Nephron progenitor cell (in vitro differentiated cells): ENCODE results near the gene EIF4G2.

Source experiments
- DNase-seq: peaks from one replicate; pipeline ENCODE4 v3.0.0; 2021
- H3K27ac Mint-ChIP-seq: 2 replicates; pipeline ENCODE4 v1.8.0; 2021; ENCODE audit warnings: mild to moderate bottlenecking, moderate library complexity, mixed read lengths
- H3K27me3 Mint-ChIP-seq: 2 replicates; pipeline ENCODE4 v1.8.0; 2021; ENCODE audit warnings: mild to moderate bottlenecking, low read depth, mixed read lengths; ENCODE audit not compliant: poor library complexity
- H3K36me3 Mint-ChIP-seq: 2 replicates; pipeline ENCODE4 v1.8.0; 2021; ENCODE audit warnings: low read depth, mixed read lengths
- H3K4me1 Mint-ChIP-seq: 2 replicates; pipeline ENCODE4 v1.8.0; 2021; ENCODE audit warnings: mixed read lengths
- H3K4me3 Mint-ChIP-seq: 2 replicates; pipeline ENCODE4 v1.8.0; 2021; ENCODE audit warnings: mild to moderate bottlenecking, moderate library complexity, mixed read lengths
- H3K9me3 Mint-ChIP-seq: 2 replicates; pipeline ENCODE4 v1.8.0; 2021; ENCODE audit warnings: mild to moderate bottlenecking, moderate library complexity, mixed read lengths
- CTCF ChIP-seq: fragments of 200-600 bp; sonication (generic); IDR thresholded peaks from 2 replicates; pipeline ENCODE4 v1.5.0; 2021; ENCODE audit warnings: antibody characterized with exemption

EIF4G2 gene

GRCh38 chr11:10847960-10848860 is 39.5 kb upstream of the EIF4G2 start:
- Mint-ChIP-seq H3K4me3 (no peak overlapping the region), H3K27ac (no peak overlapping the region), H3K27me3 (no peaks in the 10 kb centered on the region), H3K4me1 (no peaks in the 10 kb centered on the region), H3K9me3 (no peaks in the 10 kb centered on the region), H3K36me3 (peaks cover 42% of the 10 kb centered on the region)
- no peak for DNase-seq
- TF ChIP-seq CTCF = no peak

GRCh38 chr11:10846660-10847059 is 37.9 kb upstream of the EIF4G2 start:
- H3K27me3 Mint-ChIP-seq = no peaks in the 10 kb centered on the region
- peaks cover 26% of the 10 kb centered on the region for H3K36me3 Mint-ChIP-seq
- no peaks in the 10 kb centered on the region for H3K9me3 Mint-ChIP-seq
- no peak for TF ChIP-seq CTCF
- no peak for DNase-seq
- H3K4me1 Mint-ChIP-seq = no peaks in the 10 kb centered on the region
- H3K27ac Mint-ChIP-seq = no peak overlapping the region
- H3K4me3 Mint-ChIP-seq = no peak overlapping the region

GRCh38 chr11:10845589-10845988 is 36.9 kb upstream of the EIF4G2 start:
- peaks cover 18% of the 10 kb centered on the region for H3K36me3 Mint-ChIP-seq
- H3K27ac Mint-ChIP-seq = no peak overlapping the region
- no peak overlapping the region for H3K4me3 Mint-ChIP-seq
- DNase-seq = no peak
- no peaks in the 10 kb centered on the region for H3K4me1 Mint-ChIP-seq
- H3K9me3 Mint-ChIP-seq = no peaks in the 10 kb centered on the region
- TF ChIP-seq CTCF = no peak
- H3K27me3 Mint-ChIP-seq = no peaks in the 10 kb centered on the region

- no peaks in the 10 kb centered on the region for H3K9me3 Mint-ChIP-seq
- H3K36me3 Mint-ChIP-seq = peaks cover 12% of the 10 kb centered on the region
- no peak for DNase-seq
- no peaks in the 10 kb centered on the region for H3K4me1 Mint-ChIP-seq
- H3K27ac Mint-ChIP-seq = no peak overlapping the region
- H3K27me3 Mint-ChIP-seq = no peaks in the 10 kb centered on the region
- no peak overlapping the region for H3K4me3 Mint-ChIP-seq
- no peak for TF ChIP-seq CTCF
These were observed 36.1 kb upstream of the EIF4G2 start for GRCh38 chr11:10844796-10845195.

GRCh38 chr11:10844356-10844755 is 35.6 kb upstream of the EIF4G2 start:
- no peak overlapping the region for H3K4me3 Mint-ChIP-seq
- peaks cover 7% of the 10 kb centered on the region for H3K36me3 Mint-ChIP-seq
- TF ChIP-seq CTCF = no peak
- H3K4me1 Mint-ChIP-seq = no peaks in the 10 kb centered on the region
- DNase-seq = no peak
- H3K9me3 Mint-ChIP-seq = no peaks in the 10 kb centered on the region
- no peak overlapping the region for H3K27ac Mint-ChIP-seq
- H3K27me3 Mint-ChIP-seq = no peaks in the 10 kb centered on the region

- no peak for TF ChIP-seq CTCF
- no peak overlapping the region for H3K4me3 Mint-ChIP-seq
- no peak for DNase-seq
- H3K27ac Mint-ChIP-seq = no peak overlapping the region
- peaks cover 4% of the 10 kb centered on the region for H3K9me3 Mint-ChIP-seq
- H3K36me3 Mint-ChIP-seq = no peaks in the 10 kb centered on the region
- H3K4me1 Mint-ChIP-seq = no peaks in the 10 kb centered on the region
- H3K27me3 Mint-ChIP-seq = peaks cover 3% of the 10 kb centered on the region
These were observed 30.2 kb upstream of the EIF4G2 start for GRCh38 chr11:10838881-10839280.
